HG03066 (cell line): Measurements from ENCODE around the gene NEAT1.
A peak's percentile ranks its signal among the peaks of the same experiment; 100 is the strongest.
"Not testable (repeated sequence)": the region's sequence is repeated elsewhere in the genome, so short reads cannot be mapped to it uniquely, and the experiment has no call there.

Experiments
- ATAC-seq: cut with Tn5 transposase; IDR thresholded peaks from one replicate; pipeline ENCODE4 v1.9.1; 2021; ENCODE audit warnings: low read depth; ENCODE audit not compliant: unreplicated experiment

Gene NEAT1

DNA sequence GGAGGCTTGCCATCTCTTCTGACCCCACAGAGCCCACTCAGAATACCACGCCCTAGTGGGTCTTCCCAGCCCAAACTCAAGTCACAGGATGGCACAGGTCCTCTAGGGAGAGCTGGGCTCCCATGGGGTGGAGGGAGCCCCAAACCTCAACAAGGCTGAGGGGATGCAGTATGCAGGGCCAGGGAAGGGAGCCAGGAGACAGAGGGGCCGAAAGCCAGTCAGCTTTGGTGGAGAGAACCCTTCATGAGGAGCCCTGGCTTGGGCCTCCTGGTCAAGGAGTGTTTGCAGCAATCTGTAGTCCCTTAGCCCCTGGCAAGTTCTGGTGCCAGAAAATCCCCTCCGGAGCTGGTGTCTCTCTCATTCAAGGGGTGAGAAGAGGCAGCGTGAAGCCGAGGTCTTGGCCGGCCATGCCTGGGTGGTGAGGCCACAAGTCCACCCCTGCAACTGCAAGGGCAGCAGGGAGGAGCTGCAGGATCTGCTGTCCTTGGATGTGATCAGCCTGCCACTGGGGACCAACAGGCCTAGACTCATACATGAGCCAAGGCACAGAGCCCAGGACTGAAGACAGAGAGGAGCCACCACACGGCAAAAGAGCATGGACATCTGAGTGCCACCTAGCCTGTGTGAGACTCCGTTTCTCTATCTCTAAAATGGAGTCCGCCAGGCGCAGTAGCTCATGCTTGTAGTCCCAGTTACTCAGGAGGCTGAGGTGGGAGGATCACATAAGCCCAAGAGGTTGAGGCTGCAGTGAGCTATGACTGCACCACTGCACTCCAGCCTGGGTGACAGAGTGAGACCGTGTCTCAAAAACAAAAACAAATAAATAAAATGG, 24.1 kb downstream of the NEAT1 start:
- ATAC-seq = no peak

DNA sequence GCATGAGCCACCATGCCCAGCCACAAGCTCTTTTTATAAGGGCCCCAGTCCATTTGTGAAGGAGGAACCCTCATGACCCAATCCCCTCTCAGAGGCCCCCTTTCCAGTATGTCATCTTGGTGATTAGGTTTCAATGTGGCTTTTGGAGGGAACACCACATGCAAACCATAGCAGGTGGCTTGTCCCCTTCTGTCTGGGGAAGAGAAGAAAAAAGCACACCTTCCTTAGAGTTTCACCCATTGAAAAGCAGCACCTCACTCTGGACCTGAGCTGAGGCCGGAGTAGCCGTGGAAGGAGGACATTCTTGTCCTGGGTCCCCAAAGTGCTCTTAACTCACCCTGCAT, 25.4 kb downstream of the NEAT1 start:
- ATAC-seq = no peak

DNA sequence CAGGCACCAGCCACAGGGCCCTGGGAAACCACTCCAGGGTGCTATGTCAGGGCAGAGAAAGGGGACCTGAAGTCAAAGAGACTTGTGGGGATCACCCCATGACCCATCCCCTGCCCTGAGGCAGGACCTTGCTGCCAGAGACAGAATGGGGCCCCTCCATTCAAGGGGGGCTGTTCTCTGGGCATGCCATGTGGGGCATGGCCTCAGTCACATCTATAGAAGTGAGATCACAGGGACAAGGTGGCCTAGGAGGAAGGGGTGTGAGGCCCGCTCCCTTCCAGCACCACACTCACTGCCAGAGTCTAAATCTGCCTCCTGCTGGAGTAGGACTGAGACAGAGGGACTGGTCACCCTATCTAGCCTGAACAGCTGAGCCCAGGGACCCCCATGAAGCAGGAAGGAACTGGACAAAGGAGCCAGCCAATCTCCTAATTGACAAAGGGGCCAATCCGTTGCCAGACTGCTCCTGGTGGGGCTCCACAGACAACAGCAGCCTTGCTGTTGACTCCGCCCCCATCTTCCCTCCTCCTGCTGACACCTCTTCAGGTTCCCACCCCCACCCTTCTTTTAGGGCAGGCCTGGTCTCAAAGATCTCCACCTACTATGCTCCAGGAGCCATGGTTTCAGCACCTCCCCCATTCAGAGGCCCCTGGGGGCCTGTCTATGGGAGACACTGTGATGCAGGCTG, 26.0 kb downstream of the NEAT1 start:
- no peak for ATAC-seq

DNA sequence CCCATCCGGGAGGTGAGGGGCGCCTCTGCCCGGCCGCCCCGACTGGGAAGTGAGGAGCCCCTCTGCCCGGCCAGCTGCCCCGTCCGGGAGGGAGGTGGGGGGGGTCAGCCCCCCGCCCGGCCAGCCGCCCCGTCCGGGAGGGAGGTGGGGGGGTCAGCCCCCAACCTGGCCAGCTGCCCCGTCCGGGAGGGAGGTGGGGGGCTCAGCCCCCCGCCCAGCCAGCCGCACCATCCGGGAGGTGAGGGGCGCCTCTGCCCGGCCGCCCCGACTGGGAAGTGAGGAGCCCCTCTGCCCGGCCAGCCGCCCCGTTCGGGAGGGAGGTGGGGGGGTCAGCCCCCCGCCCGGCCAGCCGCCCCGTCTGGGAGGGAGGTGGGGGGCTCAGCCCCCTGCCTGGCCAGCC, 28.7 kb downstream of the NEAT1 start:
- ATAC-seq = not testable (repeated sequence)

DNA sequence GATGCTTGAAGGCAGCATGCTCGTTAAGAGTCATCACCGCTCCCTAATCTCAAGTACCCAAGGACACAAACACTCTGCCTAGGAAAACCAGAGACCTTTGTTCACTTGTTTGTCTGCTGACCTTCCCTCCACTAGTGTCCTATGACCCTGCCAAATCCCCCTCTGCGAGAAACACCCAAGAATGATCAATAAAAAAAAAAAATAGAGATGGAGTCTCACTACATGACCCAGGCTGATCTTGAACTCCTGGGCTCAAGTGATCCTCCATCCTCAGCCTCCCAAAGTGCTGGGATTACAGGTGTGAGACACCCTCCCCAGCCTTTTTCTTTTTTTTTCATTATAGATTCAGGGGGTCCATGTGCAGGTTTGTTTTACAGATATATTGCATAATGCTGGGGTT, 29.7 kb downstream of the NEAT1 start:
- ATAC-seq = not testable (repeated sequence)

DNA sequence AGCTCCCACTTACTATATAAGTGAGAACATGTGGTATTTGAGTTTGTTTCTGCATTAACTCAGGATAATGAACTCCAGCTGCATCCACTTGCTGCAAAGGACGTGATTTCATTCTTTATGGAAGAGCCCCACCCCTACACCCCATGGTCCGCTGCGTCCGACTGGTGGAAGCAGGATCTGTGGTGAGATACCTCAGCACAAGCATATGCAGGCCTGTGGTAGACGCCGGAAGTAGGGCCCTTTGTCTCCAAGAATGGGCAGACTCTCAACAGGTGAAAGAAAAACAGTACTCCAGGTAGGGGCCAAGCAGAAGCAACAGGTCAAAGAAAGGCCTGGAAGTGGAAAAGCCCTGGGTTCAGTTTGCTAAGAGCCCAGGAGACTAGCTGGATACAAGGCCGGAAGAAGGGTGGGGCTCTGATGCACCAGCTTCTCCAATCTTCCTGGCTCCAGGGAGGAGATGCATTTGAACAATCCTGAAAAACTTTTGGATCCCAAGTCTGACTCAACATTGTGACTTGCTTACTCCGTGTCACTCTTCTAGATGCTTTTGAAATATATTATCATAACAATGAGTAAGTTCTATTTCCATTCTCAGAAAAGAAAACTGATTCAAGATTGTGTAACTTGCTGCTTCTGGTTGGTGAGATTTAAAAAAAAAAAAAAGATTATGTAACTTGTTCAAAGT, 30.4 kb downstream of the NEAT1 start:
- ATAC-seq = no peak

DNA sequence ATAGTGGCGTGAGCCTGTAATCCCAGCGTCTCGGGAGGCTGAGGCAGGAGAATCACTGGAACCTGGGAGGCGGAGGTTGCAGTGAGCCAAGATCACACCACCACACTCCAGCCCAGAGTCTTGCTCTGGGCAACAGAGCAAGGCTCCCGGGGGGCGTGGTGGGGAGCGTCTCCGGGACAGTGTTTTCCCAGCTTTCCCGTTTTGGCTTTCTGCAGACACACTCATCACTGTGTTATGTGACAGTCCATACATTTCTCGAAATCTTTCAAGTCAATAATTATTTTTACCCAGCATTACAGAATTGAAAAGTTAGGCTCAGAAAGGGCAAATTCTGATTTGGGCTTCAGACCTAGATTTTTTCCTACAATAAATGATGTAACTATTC, 31.7 kb downstream of the NEAT1 start:
- no peak for ATAC-seq

DNA sequence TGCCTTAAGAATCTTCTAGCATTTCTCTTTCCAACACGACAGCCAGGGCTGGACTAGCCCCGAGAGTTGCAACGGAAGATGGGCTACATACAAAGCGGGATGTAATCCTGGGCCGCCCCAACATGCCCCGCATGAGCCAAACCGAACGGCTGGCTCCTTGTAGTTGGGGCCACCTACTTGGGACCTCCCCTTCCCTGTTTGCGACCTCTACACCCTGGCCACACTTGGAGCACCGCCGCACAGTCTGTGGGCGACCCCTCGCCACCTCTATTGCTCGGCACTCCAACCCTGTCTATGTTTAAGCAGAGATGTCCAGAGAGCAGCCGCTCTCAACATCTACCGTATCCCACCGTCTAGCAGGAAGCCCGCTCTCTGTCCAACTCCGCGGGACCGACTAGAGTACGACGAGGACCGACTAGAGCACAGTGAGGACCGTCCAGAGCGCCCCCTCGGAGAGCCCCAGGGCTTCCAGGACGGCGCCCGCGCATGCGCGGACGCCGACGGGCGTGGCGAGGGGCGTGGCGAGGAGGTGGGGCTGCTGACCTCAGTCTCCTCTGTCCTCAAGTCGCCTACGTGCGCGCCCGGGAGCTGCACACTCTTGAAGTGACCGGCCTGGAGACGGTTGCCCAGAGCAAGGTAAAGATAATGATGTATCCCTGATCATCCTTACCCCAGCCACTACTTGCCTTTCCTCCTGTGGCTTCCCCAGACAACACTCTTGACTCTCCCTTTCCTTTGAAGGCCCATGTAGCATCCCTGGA, 32.3 kb downstream of the NEAT1 start:
- ATAC-seq = peak; percentile 69

DNA sequence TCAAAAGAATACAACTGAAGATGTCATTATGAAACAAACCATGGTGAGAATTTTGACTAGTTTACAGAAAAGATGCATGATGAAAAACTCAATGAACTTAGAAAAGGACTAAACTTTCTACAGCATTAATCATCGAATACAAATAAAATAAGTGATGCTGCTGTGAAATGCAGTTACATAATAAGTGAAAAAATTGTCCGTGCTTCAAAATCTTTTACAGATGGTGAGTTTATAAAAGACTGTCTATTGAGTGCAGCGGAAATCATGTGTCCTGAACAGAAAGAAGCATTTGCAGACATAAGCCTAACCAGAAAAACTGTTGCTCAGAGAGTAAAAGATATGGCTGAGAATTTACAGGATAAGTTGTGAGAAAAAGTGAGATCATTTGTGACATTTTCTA, 33.8 kb downstream of the NEAT1 start:
- ATAC-seq = no peak

DNA sequence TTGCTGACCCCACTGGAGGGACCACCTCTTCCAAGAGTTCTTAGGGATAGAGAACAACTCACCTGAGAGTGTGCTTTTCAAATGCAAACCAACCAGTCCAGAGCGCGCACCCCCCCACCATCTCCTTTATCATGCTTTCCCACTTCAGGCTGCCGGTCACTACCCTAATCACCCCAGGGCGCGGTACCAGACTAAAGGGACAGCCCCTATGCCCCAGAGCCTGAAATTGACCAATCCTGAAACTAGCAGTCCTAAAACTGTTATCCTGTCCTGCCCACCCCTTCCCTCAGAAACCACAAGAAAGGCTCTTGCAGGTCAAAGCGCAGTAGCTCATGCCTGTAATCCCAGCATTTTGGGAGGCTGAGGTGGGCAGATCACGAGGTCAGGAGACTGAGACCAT, 37.0 kb downstream of the NEAT1 start:
- no peak for ATAC-seq

DNA sequence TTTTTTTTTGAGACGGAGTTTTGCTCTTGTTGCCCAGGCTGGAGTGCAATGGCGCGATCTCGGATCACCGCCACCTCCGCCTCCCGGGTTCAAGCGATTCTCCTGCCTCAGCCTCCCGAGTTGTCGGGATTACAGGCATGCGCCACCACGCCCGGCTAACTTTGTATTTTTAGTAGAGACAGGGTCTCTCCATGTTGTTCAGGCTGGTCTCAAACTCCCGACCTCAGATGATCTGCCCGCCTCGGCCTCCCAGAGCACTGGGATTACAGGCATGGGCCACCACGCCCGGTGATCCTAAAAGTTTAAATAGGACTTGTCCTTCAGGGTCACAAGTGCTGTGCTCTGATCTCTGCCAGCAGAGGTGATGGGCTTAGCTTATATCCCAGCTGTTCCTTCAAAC, 42.9 kb downstream of the NEAT1 start:
- ATAC-seq = not testable (repeated sequence)

DNA sequence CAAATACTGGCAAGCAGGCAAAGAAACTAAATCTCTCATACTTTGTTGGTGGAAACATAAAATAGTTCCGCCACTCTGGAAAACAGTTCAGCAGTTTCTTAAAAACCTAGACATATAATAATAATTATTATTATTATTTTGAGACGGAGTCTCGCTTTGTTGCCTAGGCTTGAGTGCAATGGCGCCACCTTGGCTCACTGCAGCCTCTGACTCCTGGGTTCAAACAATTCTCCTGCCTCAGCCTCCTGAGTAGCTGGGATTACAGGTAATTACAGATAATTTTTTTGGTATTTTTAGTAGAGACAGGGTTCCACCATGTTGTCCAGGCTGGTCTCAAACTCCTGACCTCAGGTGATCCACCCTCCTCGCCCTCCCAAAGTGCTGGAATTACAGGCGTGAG, 44.7 kb downstream of the NEAT1 start:
- ATAC-seq = not testable (repeated sequence)

DNA sequence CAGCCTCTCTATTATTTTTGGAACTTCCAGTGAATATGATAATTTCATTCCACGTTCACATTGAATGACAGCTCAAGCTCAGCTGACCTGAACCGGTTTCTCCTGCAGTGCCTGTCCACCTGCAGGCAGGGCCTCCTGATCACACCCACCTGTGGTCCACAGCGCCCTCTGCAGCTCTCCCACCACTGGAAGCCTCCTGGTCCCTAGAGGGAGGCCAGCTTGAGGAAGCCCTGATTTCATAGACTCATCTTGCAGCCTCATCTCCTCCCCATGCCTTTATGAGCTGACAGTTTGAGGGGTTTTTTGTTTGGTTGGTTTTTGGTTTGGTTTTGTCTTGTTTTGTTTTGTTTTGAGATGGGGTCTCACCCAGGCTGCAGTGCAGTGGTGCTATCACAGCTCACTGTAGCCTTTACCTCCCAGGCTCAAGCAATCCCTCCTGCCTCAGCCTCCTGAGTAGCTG, 46.3 kb downstream of the NEAT1 start:
- ATAC-seq = no peak

DNA sequence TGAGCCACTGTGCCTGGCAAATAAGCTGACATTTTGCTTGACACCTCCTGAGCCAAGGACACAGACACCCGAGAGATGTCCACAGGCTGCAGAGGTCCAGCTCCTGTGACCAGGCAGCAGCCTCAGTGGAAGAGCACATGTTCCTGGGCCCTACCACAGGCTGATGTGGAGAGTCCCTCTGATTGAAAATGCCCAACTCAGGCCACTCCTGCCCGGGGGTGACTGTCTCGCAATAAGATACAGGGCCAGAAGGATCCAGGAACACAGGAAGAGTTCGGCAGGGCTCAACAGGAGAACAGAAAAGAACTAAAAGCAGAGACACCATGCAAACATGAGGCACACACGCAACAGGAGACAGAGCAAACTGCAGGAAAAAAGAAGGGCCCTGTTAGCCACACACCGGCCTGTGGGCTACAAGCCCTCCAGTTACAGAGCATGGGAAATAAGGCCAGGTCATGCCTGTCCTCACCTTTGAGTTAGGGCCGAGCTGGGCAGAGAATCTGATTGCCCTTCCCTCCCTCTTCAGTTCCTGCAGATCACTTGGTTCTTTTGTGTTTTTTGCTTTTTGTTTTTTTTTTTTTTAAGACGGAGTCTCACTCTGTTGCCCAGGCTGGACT, 47.9 kb downstream of the NEAT1 start:
- ATAC-seq = no peak

DNA sequence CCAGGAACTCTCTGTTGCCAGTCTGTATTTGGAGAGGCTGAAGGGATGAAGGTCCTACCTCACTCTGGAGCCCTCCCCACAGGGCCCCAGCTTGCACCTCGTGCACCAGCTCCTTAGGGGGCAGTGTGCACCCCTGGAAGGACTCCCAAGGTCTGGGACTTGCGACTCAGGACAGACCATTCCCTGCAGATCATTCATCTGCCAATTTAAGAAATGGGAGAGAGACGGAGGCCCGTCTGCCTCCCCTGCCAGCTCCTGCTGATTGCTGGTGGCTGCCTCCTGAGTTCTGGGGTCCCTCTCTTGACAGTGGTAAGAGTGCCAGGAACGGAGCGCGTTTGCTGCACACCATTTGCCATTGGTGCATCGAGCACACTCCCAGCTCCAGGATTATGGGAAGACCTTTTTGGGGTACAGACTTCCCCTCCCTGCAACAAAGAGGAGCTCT, 48.9 kb downstream of the NEAT1 start:
- ATAC-seq = no peak

DNA sequence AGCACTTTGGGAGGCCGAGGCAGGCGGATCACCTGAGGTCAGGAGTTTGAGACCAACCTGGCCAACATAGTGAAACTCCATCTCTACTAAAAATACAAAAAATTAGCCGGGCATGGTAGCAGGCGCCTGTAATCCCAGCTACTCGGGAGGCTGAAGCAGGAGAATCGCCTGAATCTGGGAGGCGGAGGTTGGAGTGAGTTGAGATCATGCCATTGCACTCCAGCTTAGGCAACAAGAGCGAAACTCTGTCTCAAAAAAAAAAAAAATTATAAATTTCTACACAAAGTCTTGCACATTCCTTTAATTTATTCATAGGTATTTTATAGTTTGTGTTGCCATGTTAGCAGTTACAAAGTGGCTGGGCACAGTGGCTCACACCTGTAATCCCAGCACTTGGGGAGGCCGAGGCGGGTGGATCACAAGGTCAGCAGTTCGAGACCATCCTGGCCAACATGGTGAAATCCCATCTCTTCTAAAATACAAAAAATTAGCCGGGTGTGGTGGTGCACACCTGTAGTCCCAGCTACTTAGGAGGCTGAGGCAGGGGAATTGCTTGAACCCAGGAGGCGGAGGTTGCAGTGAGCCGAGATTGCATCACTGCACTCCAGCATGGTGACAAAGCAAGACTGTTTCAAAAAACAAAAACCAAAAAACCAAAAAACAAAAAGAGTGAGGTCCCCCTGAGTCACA, 50.1 kb downstream of the NEAT1 start:
- not testable (repeated sequence) for ATAC-seq

DNA sequence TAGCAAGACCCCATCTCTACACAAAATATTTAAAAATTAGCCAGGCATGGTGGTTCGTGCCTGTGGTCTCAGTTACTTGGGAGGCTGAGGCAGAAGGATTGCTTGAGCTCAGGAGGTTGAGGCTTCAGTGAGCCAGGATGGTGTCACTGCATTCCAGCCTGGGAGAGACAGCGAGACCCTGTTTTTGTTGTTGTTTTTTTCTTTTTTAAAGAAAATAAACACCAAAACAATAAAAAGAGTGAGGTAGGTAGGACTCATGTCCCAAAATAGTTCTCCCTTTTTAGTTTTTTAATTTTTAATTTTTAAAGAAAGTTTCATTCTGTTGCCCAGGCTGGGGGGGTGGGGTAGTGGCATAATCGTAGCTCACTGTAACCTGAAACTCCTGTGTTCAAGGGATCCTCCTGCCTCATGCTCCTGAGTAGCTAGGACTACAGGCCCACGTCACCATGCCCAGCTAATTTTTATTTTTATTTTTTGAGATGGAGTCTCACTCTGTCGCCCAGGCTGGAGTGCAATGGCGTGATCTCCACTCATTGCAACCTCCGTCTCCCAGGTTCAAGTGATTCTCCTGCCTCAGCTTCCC, 50.8 kb downstream of the NEAT1 start:
- no peak for ATAC-seq

DNA sequence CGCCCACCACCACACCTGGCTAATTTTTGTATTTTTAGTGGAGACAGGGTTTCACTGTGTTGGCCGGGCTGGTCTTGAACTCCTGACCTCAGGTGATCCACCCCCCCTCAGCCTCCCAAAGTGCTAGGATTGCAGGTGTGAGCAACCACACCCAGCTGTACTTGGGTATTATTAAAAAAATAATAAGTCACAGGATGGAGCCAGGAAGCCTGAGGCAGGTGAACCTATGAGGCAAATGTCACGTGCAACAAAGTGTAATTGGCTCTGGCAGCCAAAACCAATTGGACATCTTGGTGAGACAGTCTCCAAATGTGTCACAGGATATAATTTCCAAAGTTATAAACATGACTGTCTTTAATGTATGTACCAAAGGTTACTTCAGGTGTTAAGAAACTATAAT, 52.3 kb downstream of the NEAT1 start:
- ATAC-seq = no peak

DNA sequence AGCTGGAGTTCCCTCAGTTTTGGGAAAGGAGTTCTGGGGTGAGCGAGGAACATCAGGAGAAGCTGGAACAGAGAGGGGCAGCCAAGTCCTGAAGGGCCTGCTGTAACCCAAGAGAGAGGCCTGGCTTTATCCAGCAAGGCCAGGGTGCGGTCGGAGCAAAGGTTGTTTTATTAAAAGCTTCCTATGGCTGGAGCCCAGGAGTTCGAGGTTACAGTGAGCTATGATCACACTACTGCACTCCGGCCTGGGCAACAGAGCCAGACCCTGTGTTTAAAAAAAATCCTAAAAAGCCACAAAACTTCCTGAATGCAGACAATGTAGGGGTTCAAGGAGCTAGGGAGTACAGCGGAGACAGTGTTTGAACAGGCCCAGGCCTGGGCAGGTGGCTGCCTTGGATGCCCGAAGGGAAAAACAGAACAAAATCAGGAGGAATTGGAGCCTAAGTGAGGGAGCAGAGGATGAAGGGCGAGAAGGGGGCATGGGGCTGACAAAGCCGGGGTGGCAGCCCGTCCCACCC, 54.1 kb downstream of the NEAT1 start:
- ATAC-seq = no peak
